Measurements from ENCODE around the gene CDK17. TPM values are rescaled to one million over a fixed set of nuclear protein-coding genes. Genes with fewer than 3 reads are reported as not detected.

The CDK17 gene
- total RNA-seq, 2 experiments from 2014 or later, result 30.1 to 31.7 TPM

DNA sequence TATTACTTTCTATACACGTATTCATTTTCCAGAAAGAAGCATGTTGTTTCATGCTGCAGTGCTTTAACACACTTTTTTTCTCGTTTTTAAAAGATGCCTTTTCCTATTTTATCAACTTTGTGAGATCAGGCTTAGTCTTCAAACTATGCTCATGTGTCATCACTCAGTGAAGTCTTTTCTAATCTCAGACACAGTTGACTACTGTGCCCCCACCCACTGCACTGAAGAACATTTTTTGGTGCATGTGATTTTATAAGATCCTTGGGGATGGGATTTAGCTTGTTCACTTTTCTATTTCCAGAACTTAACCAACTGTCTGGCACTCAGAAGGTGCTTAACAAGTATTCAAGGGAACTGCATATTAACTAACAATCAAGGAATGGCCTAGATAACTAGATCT is 85.5 kb downstream of the CDK17 start:
- no peaks in the 10 kb centered on the region for H3K27me3 Mint-ChIP-seq
- peak overlapping the region; percentile 10 for H3K27ac Mint-ChIP-seq
- no peak for DNase-seq
- H3K9me3 Mint-ChIP-seq, result peaks cover 2% of the 10 kb centered on the region
- peaks cover 18% of the 10 kb centered on the region for H3K4me1 Mint-ChIP-seq
- peaks cover 7% of the 10 kb centered on the region for H3K36me3 Mint-ChIP-seq
- no peak overlapping the region for H3K4me3 Mint-ChIP-seq

DNA sequence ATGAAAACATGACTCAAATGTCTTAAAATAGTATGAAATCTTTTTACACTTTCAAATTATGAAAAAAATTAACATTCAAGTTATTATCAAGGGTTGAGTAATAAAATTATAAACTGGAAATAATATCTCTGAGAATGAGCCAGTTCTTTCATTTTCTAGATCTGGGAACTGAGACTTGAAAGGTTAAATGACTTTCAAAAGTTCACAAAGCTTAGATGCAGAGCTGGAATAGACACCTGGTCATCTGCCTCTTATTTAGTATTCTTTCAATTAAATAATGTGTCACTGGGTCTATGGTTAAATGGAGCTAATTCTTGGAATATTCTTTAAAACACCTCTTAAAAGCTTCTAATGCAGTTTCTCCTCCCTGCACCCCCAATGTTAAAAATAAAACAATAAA is 86.6 kb downstream of the CDK17 start:
- peaks cover 18% of the 10 kb centered on the region for H3K4me1 Mint-ChIP-seq
- no peak overlapping the region for H3K27ac Mint-ChIP-seq
- H3K36me3 Mint-ChIP-seq, result peaks cover 13% of the 10 kb centered on the region
- H3K4me3 Mint-ChIP-seq, result no peak overlapping the region
- H3K9me3 Mint-ChIP-seq, result peaks cover 2% of the 10 kb centered on the region
- DNase-seq, result no peak
- H3K27me3 Mint-ChIP-seq, result no peaks in the 10 kb centered on the region

DNA sequence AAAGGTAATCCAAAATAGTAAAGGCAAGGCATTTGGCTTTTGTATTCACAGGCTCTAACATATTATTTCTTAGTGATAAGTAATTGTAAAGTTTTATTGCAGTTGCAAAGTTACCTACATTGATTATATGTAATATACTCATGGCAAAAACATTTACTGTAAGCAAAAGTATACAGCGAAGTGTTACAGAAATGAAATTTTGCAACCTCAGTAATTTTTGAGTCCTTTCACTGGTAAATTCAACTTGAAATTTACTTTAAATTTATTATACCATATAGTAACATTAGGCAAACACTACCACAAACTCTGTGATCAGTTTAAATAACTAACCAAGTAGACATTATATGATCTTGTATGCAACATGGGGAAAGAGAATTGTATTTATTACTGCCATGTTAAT is 89.0 kb downstream of the CDK17 start:
- H3K36me3 Mint-ChIP-seq, result peaks cover 12% of the 10 kb centered on the region
- DNase-seq, result no peak
- no peaks in the 10 kb centered on the region for H3K9me3 Mint-ChIP-seq
- H3K4me3 Mint-ChIP-seq, result no peak overlapping the region
- no peaks in the 10 kb centered on the region for H3K27me3 Mint-ChIP-seq
- peaks cover 24% of the 10 kb centered on the region for H3K4me1 Mint-ChIP-seq
- no peak overlapping the region for H3K27ac Mint-ChIP-seq

DNA sequence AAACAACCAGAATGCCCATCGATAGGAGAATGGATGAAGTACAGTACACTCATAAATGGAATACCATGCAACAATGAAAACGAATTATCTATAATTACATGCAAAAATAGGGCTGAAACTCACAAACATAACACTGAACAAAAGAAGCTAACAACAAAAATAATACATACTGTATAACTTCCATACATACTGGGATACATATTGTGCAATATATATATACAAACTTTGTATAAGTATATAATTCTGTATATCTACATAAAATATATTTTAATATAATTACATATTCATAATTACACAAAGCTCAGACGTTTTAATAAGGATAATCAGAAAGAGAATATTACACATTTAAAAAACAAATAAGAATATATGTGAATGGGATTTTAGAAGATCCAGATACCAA is 90.2 kb downstream of the CDK17 start:
- Mint-ChIP-seq H3K36me3 (peaks cover 12% of the 10 kb centered on the region), H3K27me3 (no peaks in the 10 kb centered on the region), H3K9me3 (no peaks in the 10 kb centered on the region), H3K27ac (no peak overlapping the region), H3K4me3 (no peak overlapping the region), H3K4me1 (peaks cover 21% of the 10 kb centered on the region)
- no peak for DNase-seq

DNA sequence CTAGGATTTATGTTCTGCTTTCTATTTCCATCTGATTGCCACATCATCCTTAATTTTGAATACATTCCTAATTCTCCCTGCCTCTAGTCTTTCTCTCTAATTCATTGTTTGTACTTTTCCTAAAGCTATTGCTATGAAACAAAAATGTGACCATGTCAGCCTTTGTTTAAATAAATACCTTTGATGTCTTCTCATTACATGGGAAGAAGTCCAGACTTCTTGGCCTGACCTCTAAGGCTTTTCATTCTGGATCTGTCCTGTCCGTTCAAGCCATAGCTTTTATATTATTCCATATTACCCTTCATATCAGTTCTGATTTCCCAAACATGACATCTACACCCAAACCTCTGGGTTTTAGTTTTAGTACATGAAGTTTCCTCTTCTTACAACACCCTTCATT is 91.4 kb downstream of the CDK17 start:
- Mint-ChIP-seq H3K27me3 (no peaks in the 10 kb centered on the region), H3K4me1 (peaks cover 15% of the 10 kb centered on the region), H3K9me3 (no peaks in the 10 kb centered on the region), H3K36me3 (peaks cover 12% of the 10 kb centered on the region), H3K27ac (peak overlapping the region; percentile 6), H3K4me3 (no peak overlapping the region)
- DNase-seq, result no peak

DNA sequence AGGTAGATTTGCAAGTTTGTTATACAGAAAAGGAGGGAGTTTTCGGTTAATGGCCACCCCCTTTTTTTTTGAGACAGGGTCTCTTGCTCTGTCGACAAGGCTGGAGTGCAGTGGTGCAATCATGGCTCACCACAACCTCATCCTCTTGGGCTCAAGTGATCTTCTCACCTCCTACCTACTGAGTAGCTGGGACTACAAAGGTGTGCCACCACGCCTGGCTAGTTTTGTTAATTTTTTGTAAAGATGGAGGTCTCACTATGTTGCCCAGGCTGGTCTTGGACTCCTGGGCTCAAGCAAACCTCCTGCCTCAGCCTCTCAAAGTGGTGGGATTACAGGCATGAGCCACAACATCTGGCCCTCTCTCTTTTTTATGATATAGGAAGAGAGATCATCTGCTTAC is 94.6 kb downstream of the CDK17 start:
- Mint-ChIP-seq H3K36me3 (peaks cover 12% of the 10 kb centered on the region), H3K9me3 (no peaks in the 10 kb centered on the region), H3K27ac (no peak overlapping the region), H3K4me3 (no peak overlapping the region), H3K4me1 (peaks cover 15% of the 10 kb centered on the region), H3K27me3 (no peaks in the 10 kb centered on the region)
- no peak for DNase-seq

DNA sequence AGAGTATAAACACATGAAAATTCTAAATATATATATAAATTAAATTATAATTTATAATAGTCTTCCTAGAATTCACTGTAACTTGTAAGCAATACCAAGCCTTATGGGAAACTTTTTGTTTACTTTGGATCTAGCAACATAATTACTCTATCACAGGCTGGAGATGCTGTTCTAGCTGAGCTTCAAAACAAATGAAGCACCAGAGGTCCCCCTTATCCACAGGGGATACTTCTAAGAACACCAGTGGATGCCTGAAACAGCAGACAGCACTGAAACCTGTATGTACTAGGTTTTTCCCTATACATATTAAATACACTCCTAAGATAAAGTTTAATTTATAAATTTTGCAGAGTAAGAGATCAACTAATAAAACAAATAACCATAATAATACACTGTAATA is 96.6 kb downstream of the CDK17 start:
- Mint-ChIP-seq H3K4me3 (no peak overlapping the region), H3K36me3 (peaks cover 12% of the 10 kb centered on the region), H3K4me1 (peaks cover 15% of the 10 kb centered on the region)

DNA sequence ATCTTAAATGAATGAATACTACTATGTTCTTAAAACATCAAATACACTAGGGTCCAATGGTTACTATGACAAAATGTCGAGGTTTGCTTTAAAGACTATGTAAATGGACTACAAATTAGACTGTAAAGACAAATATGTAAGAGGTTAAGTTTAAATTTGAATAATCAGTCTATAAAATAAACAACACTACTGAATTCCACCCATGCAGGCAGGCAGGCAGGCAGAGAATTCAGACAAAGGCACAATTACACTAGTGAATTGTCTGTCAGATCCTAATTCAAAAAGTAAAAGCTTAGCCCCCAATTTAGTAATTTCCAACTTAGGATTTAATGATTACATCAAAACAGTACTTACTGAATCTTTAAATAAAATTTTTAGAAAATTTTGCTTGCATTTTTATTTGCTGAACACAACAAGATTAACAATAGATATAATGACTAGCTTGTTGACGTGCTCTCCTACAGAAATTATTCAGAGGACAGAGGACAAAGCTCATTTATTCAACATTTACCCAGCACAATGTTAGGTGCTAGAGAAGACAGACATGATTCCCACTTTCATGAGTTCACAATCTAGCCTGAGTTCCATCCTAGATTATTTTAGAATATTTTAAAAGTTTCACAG is 97.4 kb downstream of the CDK17 start:
- DNase-seq, result no peak
- H3K4me3 Mint-ChIP-seq, result no peak overlapping the region
- H3K9me3 Mint-ChIP-seq, result no peaks in the 10 kb centered on the region
- no peaks in the 10 kb centered on the region for H3K27me3 Mint-ChIP-seq
- peaks cover 15% of the 10 kb centered on the region for H3K4me1 Mint-ChIP-seq
- no peak overlapping the region for H3K27ac Mint-ChIP-seq
- H3K36me3 Mint-ChIP-seq, result peaks cover 12% of the 10 kb centered on the region

More for the DNA sequence above, 96.6 kb downstream of the CDK17 start:
- no peak for DNase-seq
- Mint-ChIP-seq H3K9me3 (no peaks in the 10 kb centered on the region), H3K27ac (no peak overlapping the region), H3K27me3 (no peaks in the 10 kb centered on the region)

DNA sequence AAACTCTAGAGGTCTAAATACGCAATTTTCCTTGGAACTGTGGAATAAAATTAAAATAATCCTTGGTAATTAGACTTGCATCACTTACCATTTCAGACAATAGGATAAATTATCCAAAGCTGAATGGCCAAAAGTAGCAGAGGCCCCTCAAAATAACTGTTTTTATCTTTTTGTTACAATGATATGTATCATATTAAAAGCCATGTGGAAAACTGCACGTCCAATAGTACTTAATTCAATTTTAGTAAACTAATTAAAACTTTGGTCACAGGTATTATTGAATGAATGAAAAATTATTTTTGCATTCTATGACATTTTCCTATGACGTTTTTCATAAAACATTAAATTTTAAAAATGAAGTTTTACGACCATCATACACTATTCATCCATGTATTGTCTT is 98.5 kb downstream of the CDK17 start:
- no peaks in the 10 kb centered on the region for H3K9me3 Mint-ChIP-seq
- peaks cover 14% of the 10 kb centered on the region for H3K36me3 Mint-ChIP-seq
- no peak for DNase-seq
- no peak overlapping the region for H3K4me3 Mint-ChIP-seq
- H3K27ac Mint-ChIP-seq, result no peak overlapping the region
- peaks cover 10% of the 10 kb centered on the region for H3K4me1 Mint-ChIP-seq
- H3K27me3 Mint-ChIP-seq, result no peaks in the 10 kb centered on the region

DNA sequence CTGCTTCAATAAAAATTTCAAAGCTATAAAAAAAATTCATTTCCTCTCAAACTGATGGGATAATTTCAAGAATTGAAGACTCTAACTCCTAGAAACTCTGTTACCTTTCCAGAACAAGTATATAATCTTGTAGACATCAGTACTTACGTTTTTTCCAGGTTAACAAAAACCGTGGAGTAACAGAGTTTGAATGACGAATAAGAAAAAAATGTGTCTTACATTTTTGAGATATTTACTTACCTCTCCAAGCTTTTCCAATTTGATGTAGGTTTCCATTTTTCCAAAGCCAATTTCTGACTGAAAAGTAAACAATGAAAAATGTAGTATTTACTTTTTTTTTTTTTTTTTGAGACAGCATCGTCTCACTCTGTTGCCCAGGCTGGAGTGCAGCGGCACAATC is 100.2 kb downstream of the CDK17 start:
- H3K4me1 Mint-ChIP-seq, result peaks cover 17% of the 10 kb centered on the region
- no peak overlapping the region for H3K4me3 Mint-ChIP-seq
- H3K27ac Mint-ChIP-seq, result no peak overlapping the region
- H3K27me3 Mint-ChIP-seq, result no peaks in the 10 kb centered on the region
- peaks cover 17% of the 10 kb centered on the region for H3K36me3 Mint-ChIP-seq
- H3K9me3 Mint-ChIP-seq, result no peaks in the 10 kb centered on the region
- no peak for DNase-seq

DNA sequence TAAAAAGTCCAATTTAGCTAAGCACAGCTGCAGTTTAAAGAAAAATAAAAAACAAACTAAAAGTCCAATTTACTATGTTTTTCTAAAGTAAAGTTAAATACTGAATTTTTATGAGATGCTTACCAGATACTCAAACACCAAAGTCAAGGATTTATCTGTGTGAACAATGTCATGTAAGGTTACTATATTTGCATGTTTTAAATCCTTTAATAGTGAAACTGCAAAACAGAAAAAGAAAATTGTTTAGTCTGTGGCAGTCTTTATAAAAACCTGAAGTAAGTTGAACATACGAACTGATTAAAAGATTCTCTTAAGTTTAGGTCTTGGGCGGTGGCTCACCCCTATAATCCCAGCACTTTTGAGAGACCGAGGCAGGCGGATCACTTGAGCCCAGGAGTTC is 102.7 kb downstream of the CDK17 start:
- no peaks in the 10 kb centered on the region for H3K27me3 Mint-ChIP-seq
- peaks cover 27% of the 10 kb centered on the region for H3K36me3 Mint-ChIP-seq
- H3K27ac Mint-ChIP-seq, result no peak overlapping the region
- H3K4me1 Mint-ChIP-seq, result peaks cover 24% of the 10 kb centered on the region
- no peaks in the 10 kb centered on the region for H3K9me3 Mint-ChIP-seq
- no peak for DNase-seq
- H3K4me3 Mint-ChIP-seq, result no peak overlapping the region

DNA sequence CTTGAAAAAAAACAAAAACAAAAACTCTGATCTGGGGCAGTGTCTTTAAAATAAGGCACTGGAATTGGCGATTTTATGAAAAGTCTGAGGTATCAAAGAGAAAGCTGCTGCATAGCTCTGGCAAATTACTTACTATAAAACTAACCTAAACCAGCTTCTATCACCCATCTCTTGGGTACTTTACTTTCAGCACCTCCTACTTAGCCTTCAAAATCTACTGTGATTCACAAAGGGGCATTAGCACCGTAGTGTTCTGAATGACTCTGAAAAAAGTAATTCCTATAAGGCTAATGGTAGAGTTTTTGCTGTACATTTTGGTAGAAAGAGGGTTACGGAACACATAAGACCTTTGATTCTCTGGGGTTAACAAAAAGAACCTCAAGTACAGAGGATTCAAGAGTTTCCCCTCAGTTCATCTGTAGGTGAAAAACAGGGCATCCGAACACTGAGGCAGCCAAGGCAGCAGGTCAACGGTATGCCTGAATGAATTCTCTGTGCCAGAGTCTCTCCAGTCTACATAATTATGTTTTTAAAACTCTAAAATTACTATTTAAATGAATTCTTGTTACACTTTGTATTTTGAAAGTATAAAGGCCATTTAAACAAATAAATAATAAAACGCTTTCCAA is 104.6 kb downstream of the CDK17 start:
- H3K4me1 Mint-ChIP-seq, result peaks cover 21% of the 10 kb centered on the region
- H3K36me3 Mint-ChIP-seq, result peaks cover 28% of the 10 kb centered on the region
- H3K27me3 Mint-ChIP-seq, result no peaks in the 10 kb centered on the region
- peak overlapping the region; percentile 21 for H3K27ac Mint-ChIP-seq
- no peak for DNase-seq
- no peaks in the 10 kb centered on the region for H3K9me3 Mint-ChIP-seq
- H3K4me3 Mint-ChIP-seq, result no peak overlapping the region

DNA sequence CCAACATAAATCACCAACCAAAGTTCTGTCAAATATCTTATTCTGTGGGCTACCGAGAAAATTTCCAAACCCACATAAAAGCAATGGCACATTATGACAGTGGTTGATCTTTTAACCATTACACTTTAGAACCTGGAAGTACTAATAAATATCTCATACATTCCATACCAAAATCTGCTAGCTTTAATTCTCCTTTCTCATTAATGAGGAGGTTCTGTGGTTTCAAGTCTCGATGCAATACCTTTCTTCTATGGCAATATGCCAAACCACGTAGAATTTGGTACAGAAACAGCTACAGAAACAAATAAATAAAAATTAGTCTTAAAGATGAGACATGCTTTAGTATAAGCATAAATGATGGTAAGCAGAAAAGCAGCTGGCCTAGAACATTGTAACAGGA is 105.4 kb downstream of the CDK17 start:
- Mint-ChIP-seq H3K4me1 (peaks cover 21% of the 10 kb centered on the region), H3K36me3 (peaks cover 26% of the 10 kb centered on the region), H3K9me3 (no peaks in the 10 kb centered on the region), H3K4me3 (no peak overlapping the region), H3K27ac (no peak overlapping the region), H3K27me3 (no peaks in the 10 kb centered on the region)
- no peak for DNase-seq

DNA sequence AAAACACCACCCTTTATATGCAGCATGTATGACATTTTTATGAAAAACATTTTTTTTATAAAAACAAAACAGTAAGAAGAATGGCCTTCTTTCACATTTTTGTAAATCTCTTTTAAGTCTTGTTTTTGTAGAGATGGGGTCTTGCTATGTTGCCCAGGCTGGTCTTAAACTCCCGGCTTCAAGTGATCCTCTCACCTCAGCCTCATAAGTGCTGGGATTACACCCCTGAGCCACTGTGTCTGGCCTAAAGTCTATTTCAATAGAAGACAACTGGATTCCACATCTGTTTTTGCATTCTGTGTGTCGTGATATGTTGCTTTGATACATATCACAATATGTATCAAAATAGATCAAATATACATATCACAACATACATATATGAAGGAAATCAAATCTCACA is 107.1 kb downstream of the CDK17 start:
- Mint-ChIP-seq H3K4me1 (peaks cover 26% of the 10 kb centered on the region), H3K36me3 (peaks cover 25% of the 10 kb centered on the region), H3K27ac (no peak overlapping the region), H3K4me3 (no peak overlapping the region), H3K27me3 (no peaks in the 10 kb centered on the region), H3K9me3 (no peaks in the 10 kb centered on the region)
- no peak for DNase-seq

DNA sequence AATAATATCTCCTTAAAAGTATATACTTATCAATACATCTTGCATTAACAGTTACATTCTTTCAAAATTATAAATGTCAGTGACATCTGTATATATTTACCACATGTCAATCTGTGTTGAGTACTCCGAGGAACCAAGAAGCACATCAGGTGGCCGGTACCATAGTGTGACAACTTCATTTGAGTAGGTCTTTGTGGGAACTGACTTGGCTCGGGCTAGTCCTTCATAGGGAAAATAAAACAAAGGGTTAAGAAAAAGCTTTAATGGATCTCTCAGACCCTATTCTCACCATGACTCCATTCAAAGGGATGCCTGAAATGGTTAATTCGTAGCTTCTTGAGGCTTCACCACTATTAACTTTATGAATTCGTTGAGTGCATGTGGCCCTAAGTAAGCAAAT is 111.2 kb downstream of the CDK17 start:
- Mint-ChIP-seq H3K36me3 (peaks cover 31% of the 10 kb centered on the region), H3K4me1 (peaks cover 14% of the 10 kb centered on the region), H3K4me3 (no peak overlapping the region), H3K27ac (no peak overlapping the region), H3K27me3 (no peaks in the 10 kb centered on the region), H3K9me3 (no peaks in the 10 kb centered on the region)
- DNase-seq, result no peak

DNA sequence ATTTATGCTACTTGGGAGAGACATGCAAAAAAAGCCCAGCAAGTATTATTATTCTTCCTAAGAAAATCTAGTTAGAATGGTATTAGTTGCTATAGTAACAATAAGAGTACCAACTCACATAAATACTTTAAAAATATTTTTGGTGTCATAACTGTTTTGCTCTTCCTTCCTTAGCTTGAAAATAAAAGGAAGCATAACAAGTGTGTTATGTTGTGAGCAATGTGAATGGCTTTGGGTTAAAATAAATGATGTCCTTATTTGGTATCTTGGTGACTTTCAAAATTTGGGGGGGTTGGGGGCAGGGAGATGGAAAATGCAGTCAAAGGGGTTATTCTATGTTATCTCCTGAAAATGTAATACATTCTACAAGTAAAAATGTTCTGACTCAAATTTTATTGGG is 115.1 kb downstream of the CDK17 start:
- Mint-ChIP-seq H3K27ac (no peak overlapping the region), H3K4me3 (no peak overlapping the region), H3K9me3 (no peaks in the 10 kb centered on the region), H3K4me1 (peaks cover 12% of the 10 kb centered on the region), H3K36me3 (peaks cover 31% of the 10 kb centered on the region), H3K27me3 (no peaks in the 10 kb centered on the region)
- no peak for DNase-seq

Data from activated naive CD8-positive, alpha-beta T cell treated with anti-CD3 and anti-CD28 coated beads for 36 hours (primary cell).